Cardiac fibroblast (primary cell): ENCODE data around the gene TNFRSF13B.

Experiments
- DNase-seq, 2 donors: peaks; one replicate each; pipeline versions ENCODE4 v3.0.0 to v3.0.0-alpha.2; 2010; ENCODE audit warnings: low read depth in 2 of 2
- H3K4me3 ChIP-seq, 2 donors: replicated peaks in 1 of 2; 1 replicate in 1 of 2; 2 replicates in 1 of 2; pipeline ENCODE4 v1.5.1; 2011; ENCODE audit warnings: low read depth in 2 of 2, low read length in 2 of 2, mild to moderate bottlenecking in 2 of 2, moderate library complexity in 1 of 2
- TF ChIP-seq, protein P1 (sequence below): IDR thresholded peaks from one replicate; pipeline ENCODE4 v1.5.1; 2011; ENCODE audit warnings: low read depth, mild to moderate bottlenecking, low read length, inconsistent platforms

The TNFRSF13B gene

GRCh38 chr17:16941072-16942036, 30.6 kb downstream of the TNFRSF13B start:
- H3K4me3 ChIP-seq: no peak overlapping the region
- TF ChIP-seq, protein P1, sequence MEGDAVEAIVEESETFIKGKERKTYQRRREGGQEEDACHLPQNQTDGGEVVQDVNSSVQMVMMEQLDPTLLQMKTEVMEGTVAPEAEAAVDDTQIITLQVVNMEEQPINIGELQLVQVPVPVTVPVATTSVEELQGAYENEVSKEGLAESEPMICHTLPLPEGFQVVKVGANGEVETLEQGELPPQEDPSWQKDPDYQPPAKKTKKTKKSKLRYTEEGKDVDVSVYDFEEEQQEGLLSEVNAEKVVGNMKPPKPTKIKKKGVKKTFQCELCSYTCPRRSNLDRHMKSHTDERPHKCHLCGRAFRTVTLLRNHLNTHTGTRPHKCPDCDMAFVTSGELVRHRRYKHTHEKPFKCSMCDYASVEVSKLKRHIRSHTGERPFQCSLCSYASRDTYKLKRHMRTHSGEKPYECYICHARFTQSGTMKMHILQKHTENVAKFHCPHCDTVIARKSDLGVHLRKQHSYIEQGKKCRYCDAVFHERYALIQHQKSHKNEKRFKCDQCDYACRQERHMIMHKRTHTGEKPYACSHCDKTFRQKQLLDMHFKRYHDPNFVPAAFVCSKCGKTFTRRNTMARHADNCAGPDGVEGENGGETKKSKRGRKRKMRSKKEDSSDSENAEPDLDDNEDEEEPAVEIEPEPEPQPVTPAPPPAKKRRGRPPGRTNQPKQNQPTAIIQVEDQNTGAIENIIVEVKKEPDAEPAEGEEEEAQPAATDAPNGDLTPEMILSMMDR: no peak
- peak in 1 of 2 donors; percentile 8 for DNase-seq

DNA sequence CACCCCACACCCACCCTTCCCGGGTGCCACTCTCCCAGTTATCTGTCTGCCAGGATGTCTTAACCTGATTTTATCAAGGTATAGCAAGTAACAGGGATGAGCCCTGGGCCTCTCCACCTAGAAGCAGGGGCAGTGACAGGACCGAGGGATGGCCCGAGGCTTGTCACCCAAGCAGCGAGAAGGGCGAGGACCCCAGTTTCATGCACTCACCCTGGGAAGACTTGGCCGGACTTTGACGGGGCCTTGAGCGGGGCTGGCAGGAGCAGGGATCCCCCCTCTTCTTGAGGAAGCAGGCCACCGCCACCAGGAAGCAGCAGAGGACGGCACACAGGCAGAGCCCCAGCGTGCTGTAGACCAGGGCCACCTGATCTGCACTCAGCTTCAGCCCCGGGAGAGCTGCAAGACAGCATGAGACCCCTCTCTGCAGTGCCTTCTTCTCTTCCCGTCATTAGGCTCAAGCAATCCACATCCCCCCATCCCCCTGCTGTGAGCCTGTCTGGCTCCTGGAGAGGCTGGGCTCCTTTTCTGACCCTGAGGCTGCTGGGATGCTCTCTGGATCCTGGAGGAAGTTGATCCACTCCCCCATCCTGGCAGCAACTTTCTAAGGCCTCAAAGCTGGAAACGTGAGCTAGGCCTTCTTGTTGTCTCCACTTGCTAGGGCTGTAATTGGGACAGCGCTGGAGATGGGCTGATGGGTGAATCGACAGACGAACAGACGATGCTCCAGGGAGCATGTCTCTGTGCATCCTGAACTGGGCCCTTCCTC, 31.6 kb downstream of the TNFRSF13B start:
- TF ChIP-seq, protein P1: no peak
- DNase-seq: no peak
- H3K4me3 ChIP-seq: no peak overlapping the region

- H3K4me3 ChIP-seq: no peak overlapping the region
- TF ChIP-seq, protein P1: no peak
- no peak for DNase-seq
Measured at GRCh38 chr17:16939606-16940115, 32.3 kb downstream of the TNFRSF13B start.

GRCh38 chr17:16939208-16939576, 32.7 kb downstream of the TNFRSF13B start:
- TF ChIP-seq, protein P1: no peak
- no peak for DNase-seq
- no peak overlapping the region for H3K4me3 ChIP-seq

GRCh38 chr17:16938496-16939207, 33.3 kb downstream of the TNFRSF13B start:
- no peak for DNase-seq
- TF ChIP-seq, protein P1: no peak
- no peak overlapping the region for H3K4me3 ChIP-seq

DNA sequence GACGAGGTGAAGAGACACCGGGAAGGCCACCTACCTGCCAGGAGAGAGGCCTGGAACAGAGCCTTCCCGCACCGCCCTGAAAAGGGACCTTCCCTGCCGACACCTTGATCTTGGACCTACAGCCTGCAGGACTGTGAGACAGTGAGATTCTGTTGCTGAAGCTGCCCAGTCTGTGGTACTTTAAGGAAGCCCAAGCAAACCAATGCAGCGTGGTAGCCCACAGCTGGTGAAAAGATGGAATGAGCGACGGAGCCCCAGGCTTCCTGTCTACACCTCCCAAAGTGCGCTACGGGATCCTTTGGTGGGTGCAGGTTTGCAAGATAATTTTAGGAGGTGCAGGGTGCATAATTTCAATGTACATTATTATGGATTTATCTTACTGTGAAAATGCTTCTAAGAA, 33.9 kb downstream of the TNFRSF13B start:
- TF ChIP-seq, protein P1: no peak
- DNase-seq: no peak

More for the DNA sequence above, 33.9 kb downstream of the TNFRSF13B start:
- no peak overlapping the region for H3K4me3 ChIP-seq
